Body of pancreas (tissue), 4 donors: Measurements from ENCODE around the gene DCAF8.
A peak's percentile ranks its signal among the peaks of the same experiment; 100 is the strongest.

ENCODE experiments used
- POLR2A ChIP-seq, 3 donors: fragments of 450-650 bp; IDR thresholded peaks; one replicate each; pipeline ENCODE4 v1.6.1; 2016; ENCODE audit warnings: antibody characterized with exemption in 3 of 3, mild to moderate bottlenecking in 2 of 3
- TF ChIP-seq, protein P1 (sequence below), 7 experiments: fragments of 450-650 bp in 4 of 7; fragments of 200-600 bp in 3 of 7; sonication (generic) in 3 of 7; IDR thresholded peaks; one replicate each; pipeline ENCODE4 v1.5.1; 2016 to 2019; ENCODE audit warnings: antibody characterized with exemption in 7 of 7

DNA sequence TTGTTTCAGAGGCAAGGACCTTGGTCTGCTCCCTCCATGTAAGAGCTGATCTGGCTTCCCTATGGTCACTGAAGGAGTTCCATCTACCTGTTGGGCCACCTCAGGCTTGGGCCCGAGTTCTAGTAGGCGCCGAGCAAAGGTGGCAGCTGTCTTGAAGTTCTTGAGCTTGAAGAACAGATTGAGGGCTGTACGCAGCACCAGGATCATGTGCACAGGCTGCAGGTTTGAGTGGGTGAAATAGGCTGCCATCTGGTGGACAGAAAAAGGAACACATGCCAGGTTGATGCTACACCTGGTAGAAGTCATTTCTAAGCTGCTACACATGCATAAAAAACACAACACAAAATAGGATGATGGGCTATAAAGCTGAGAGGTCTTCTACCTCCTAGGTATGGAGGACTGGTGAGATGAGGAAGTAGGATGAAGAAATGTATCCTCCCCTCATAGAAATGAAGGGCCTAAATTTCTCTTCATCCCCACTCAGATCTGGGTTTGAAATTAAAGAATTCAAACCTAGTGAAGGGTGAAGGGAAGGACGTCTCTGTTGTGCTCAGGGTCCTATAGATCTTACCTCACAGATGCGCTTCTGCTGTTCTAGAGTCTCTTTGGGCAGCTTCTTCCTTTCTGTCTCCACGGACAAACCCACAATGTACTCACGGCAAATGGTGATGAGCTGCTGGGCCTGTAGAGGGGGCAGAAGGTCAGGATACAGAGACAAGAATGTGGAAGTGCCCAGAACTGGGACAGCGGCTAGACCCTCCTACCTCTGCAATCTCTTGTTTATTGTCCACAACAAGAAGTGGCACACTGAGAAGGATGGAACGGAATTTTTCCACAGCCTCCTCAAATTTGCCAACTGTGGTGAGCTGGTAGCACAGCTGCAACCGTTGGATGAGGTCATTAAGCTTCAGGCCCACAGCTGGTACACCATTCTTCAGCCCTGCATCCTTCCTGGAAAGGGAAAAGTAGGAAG, 29.2 kb upstream of the DCAF8 start:
- no peak for TF ChIP-seq POLR2A (IDR thresholded peaks at IDR 0.05)
- TF ChIP-seq, protein P1, sequence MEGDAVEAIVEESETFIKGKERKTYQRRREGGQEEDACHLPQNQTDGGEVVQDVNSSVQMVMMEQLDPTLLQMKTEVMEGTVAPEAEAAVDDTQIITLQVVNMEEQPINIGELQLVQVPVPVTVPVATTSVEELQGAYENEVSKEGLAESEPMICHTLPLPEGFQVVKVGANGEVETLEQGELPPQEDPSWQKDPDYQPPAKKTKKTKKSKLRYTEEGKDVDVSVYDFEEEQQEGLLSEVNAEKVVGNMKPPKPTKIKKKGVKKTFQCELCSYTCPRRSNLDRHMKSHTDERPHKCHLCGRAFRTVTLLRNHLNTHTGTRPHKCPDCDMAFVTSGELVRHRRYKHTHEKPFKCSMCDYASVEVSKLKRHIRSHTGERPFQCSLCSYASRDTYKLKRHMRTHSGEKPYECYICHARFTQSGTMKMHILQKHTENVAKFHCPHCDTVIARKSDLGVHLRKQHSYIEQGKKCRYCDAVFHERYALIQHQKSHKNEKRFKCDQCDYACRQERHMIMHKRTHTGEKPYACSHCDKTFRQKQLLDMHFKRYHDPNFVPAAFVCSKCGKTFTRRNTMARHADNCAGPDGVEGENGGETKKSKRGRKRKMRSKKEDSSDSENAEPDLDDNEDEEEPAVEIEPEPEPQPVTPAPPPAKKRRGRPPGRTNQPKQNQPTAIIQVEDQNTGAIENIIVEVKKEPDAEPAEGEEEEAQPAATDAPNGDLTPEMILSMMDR (IDR thresholded peaks at IDR 0.05): peak; percentile 65 to 86 (median 80)
